HepG2 (cell line): ENCODE results near the gene TXNDC11. TPM values are rescaled to one million over a fixed set of nuclear protein-coding genes. Genes with fewer than 3 reads are reported as not detected.
A peak's percentile ranks its signal among the peaks of the same experiment; 100 is the strongest.

Source experiments
- ARID2 ChIP-seq: sonication (generic); formaldehyde crosslinking; IDR thresholded peaks from 2 replicates; pipeline ENCODE4 v1.8.1; 2022; ENCODE audit warnings: mild to moderate bottlenecking, missing genetic modification reagents, borderline replicate concordance
- DR1 ChIP-seq: sonication (generic); formaldehyde crosslinking; IDR thresholded peaks from 2 replicates; pipeline ENCODE4 v1.8.0; 2021; ENCODE audit warnings: mild to moderate bottlenecking, missing genetic modification reagents, inconsistent platforms
- FOXK2 ChIP-seq: fragments of 450-650 bp; IDR thresholded peaks from 2 replicates; pipeline ENCODE4 v1.6.1; 2016
- HHEX ChIP-seq: IDR thresholded peaks from 2 replicates; pipeline ENCODE4 v1.6.1; 2016; ENCODE audit warnings: control low read depth
- KLF13 ChIP-seq: sonication (generic); formaldehyde crosslinking; IDR thresholded peaks from 2 replicates; pipeline ENCODE4 v1.4.0; 2020; ENCODE audit warnings: mild to moderate bottlenecking, missing genetic modification reagents
- KLF15 ChIP-seq: sonication (generic); formaldehyde crosslinking; IDR thresholded peaks from 2 replicates; pipeline ENCODE4 v1.8.1; 2023; ENCODE audit warnings: borderline replicate concordance, mild to moderate bottlenecking, inconsistent platforms, missing genetic modification reagents, mixed read lengths
- NFATC3 ChIP-seq: sonication (generic); formaldehyde crosslinking; IDR thresholded peaks from 2 replicates; pipeline ENCODE4 v1.5.1; 2020; ENCODE audit warnings: mild to moderate bottlenecking, missing genetic modification reagents
- PATZ1 ChIP-seq: sonication (generic); formaldehyde crosslinking; IDR thresholded peaks from 2 replicates; pipeline ENCODE4 v1.4.0; 2020; ENCODE audit warnings: missing genetic modification reagents
- SP1 ChIP-seq, 2 experiments: fragments of 450-650 bp in 1 of 2; sonication (generic) in 1 of 2; formaldehyde crosslinking in 1 of 2; IDR thresholded peaks; 2 replicates each; pipeline versions ENCODE4 v1.4.0 to v1.6.1; 2016 to 2020; ENCODE audit warnings: missing genetic modification reagents in 1 of 2
- SYNCRIP ChIP-seq: fragments of 200-400 bp; formaldehyde crosslinking; IDR thresholded peaks from 2 replicates; pipeline ENCODE4 v1.6.1; 2018; ENCODE audit warnings: mild to moderate bottlenecking, low read depth, low read length; ENCODE audit not compliant: insufficient read depth
- TRIM22 ChIP-seq: fragments of 450-650 bp; IDR thresholded peaks from 2 replicates; pipeline ENCODE4 v1.6.1; 2017
- ZC3H13 ChIP-seq: sonication (generic); formaldehyde crosslinking; IDR thresholded peaks from 2 replicates; pipeline ENCODE4 v1.8.1; 2023; ENCODE audit warnings: mild to moderate bottlenecking, missing genetic modification reagents, moderate library complexity
- ZNF121 ChIP-seq: sonication (generic); formaldehyde crosslinking; IDR thresholded peaks from 2 replicates; pipeline ENCODE4 v1.5.0; 2020; ENCODE audit warnings: mild to moderate bottlenecking, missing genetic modification reagents
- ZNF562 ChIP-seq: sonication (generic); formaldehyde crosslinking; IDR thresholded peaks from 2 replicates; pipeline ENCODE4 v1.8.0; 2022; ENCODE audit warnings: missing genetic modification reagents, borderline replicate concordance
- ZNF598 ChIP-seq: sonication (generic); formaldehyde crosslinking; IDR thresholded peaks from 2 replicates; pipeline ENCODE4 v1.5.1; 2020; ENCODE audit warnings: mild to moderate bottlenecking, missing genetic modification reagents, borderline replicate concordance
- ZNF720 ChIP-seq: sonication (generic); formaldehyde crosslinking; IDR thresholded peaks from 2 replicates; pipeline ENCODE4 v1.4.0; 2020; ENCODE audit warnings: missing genetic modification reagents
- polyA plus RNA-seq, 8 experiments: library from polyadenylated mRNA; depleted of rRNA in 3 of 8; stranded (reverse) in 7 of 8; unstranded in 1 of 8; fragments of >200 nt; fragmentation: Illumina TruSeq in 4 of 8; extraction: Trizol in 4 of 8; gene quantifications; 2 replicates each; pipeline versions ENCODE4 v1.2.1 to v1.2.3, GENCODE V29; 2011 to 2016; ENCODE audit warnings: low read depth in 4 of 8, missing spikeins in 1 of 8, mixed read lengths in 1 of 8; ENCODE audit not compliant: insufficient read depth in 1 of 8
- total RNA-seq, 5 experiments: library from RNA; depleted of rRNA; stranded (reverse); fragments of >200 nt; fragmentation: Illumina TruSeq; extraction: Trizol; gene quantifications; 2 replicates each; pipeline ENCODE4 v1.2.3, GENCODE V29; 2016; ENCODE audit warnings: low read depth in 1 of 5
- TF ChIP-seq, protein P1 (sequence below): IDR thresholded peaks from 2 replicates; pipeline ENCODE4 v1.6.1; 2012; ENCODE audit warnings: low read depth, low read length, improper control_type of control experiment
- TF ChIP-seq, protein P2 (sequence below): sonication (generic); formaldehyde crosslinking; IDR thresholded peaks from 2 replicates; pipeline ENCODE4 v1.4.0; 2020; ENCODE audit warnings: low read depth, mild to moderate bottlenecking, missing genetic modification reagents
- TF ChIP-seq, protein P3 (sequence below): sonication (generic); formaldehyde crosslinking; IDR thresholded peaks from 2 replicates; pipeline ENCODE4 v1.4.0; 2020; ENCODE audit warnings: missing genetic modification reagents

Gene TXNDC11
- total and polyA plus RNA-seq, 2 of the 13 experiments (the other 11 are each of a cell fraction or from before 2014, with no cell fraction given) = 74.9 to 123 TPM

GRCh38 chr16:11742536-11743307 lies at the start of gene TXNDC11 (continued):
- TF ChIP-seq KLF15 = no peak
- peak; percentile 97; the same call in 1 of the 2 replicates for TF ChIP-seq ZNF598 (CRISPR knock-in tag)
- peak; percentile 26; the same call in 1 of the 2 replicates for TF ChIP-seq ZNF121 (CRISPR knock-in tag)
- peak; percentile 88; the same call in 1 of the 2 replicates for TF ChIP-seq NFATC3 (CRISPR knock-in tag)
- TF ChIP-seq ZNF562 (CRISPR knock-in tag) = no peak
- no peak for TF ChIP-seq ZNF720 (CRISPR knock-in tag)
- no peak for TF ChIP-seq FOXK2
- TF ChIP-seq SYNCRIP = no peak
- no peak for TF ChIP-seq HHEX (CRISPR knock-in tag)
- TF ChIP-seq, protein P1, sequence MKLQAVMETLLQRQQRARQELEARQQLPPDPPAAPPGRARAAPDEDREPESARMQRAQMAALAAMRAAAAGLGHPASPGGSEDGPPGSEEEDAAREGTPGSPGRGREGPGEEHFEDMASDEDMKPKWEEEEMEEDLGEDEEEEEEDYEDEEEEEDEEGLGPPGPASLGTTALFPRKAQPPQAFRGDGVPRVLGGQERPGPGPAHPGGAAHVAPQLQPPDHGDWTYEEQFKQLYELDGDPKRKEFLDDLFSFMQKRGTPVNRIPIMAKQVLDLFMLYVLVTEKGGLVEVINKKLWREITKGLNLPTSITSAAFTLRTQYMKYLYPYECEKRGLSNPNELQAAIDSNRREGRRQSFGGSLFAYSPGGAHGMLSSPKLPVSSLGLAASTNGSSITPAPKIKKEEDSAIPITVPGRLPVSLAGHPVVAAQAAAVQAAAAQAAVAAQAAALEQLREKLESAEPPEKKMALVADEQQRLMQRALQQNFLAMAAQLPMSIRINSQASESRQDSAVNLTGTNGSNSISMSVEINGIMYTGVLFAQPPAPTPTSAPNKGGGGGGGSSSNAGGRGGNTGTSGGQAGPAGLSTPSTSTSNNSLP = peak; percentile 35; the same call in 1 of the 2 replicates
- peak; percentile 96 for TF ChIP-seq ZC3H13 (CRISPR knock-in tag)
- TF ChIP-seq PATZ1 (CRISPR knock-in tag) = peak; percentile 96
- no peak; the same call in 1 of the 2 replicates for TF ChIP-seq KLF13 (CRISPR knock-in tag)
- TF ChIP-seq ARID2 (CRISPR knock-in tag) = peak; percentile 96; the same call in 1 of the 2 replicates
- TF ChIP-seq, protein P2, sequence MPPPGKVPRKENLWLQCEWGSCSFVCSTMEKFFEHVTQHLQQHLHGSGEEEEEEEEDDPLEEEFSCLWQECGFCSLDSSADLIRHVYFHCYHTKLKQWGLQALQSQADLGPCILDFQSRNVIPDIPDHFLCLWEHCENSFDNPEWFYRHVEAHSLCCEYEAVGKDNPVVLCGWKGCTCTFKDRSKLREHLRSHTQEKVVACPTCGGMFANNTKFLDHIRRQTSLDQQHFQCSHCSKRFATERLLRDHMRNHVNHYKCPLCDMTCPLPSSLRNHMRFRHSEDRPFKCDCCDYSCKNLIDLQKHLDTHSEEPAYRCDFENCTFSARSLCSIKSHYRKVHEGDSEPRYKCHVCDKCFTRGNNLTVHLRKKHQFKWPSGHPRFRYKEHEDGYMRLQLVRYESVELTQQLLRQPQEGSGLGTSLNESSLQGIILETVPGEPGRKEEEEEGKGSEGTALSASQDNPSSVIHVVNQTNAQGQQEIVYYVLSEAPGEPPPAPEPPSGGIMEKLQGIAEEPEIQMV = peak; percentile 76
- TF ChIP-seq DR1 (CRISPR knock-in tag) = peak; percentile 94
- TF ChIP-seq, protein P3, sequence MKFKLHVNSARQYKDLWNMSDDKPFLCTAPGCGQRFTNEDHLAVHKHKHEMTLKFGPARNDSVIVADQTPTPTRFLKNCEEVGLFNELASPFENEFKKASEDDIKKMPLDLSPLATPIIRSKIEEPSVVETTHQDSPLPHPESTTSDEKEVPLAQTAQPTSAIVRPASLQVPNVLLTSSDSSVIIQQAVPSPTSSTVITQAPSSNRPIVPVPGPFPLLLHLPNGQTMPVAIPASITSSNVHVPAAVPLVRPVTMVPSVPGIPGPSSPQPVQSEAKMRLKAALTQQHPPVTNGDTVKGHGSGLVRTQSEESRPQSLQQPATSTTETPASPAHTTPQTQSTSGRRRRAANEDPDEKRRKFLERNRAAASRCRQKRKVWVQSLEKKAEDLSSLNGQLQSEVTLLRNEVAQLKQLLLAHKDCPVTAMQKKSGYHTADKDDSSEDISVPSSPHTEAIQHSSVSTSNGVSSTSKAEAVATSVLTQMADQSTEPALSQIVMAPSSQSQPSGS (CRISPR knock-in tag) = peak; percentile 76
- TF ChIP-seq SP1 (IDR thresholded peaks at IDR 0.05) = peak; percentile 81; the same call in 1 of the 2 replicates
- peak; percentile 99 for TF ChIP-seq SP1 (CRISPR knock-in tag; IDR thresholded peaks at IDR 0.05)
- no peak for TF ChIP-seq TRIM22
